ENCODE results near the gene PDGFRB. TPM values are rescaled to one million over a fixed set of nuclear protein-coding genes. Genes with fewer than 3 reads are reported as not detected.
"Not testable (repeated sequence)": the region's sequence is repeated elsewhere in the genome, so short reads cannot be mapped to it uniquely, and the experiment has no call there.

PDGFRB gene
- total RNA-seq, 1 donor from 2014 or later: 12.3 TPM

DNA sequence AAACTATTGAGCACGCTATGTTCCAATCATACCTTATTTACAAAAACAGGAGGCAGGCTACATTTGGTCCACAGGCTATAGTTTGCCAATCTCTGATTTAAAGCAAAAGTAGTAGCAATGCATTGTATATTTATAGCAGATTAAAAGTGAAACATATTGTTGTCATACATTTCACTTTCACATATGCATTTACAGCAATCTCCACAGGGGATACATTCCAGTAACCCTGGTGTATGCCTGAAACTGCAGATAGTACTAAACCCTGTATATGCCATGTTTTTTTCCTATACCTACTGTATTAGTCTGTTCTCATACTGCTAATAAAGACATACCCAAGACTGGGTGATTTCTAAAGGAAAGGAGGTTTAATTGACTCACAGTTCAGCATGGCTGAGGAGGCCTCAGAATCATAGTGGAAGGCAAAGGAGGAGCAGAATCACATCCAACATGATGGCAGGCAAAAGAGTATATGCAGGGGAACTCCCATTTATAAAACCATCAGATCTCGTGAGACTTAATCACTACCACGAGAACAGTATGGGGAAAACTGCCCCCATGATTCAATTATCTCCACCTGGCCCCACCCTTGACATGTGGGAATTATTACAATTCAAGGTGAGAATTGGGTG, 63.4 kb downstream of the PDGFRB start:
- intact Hi-C loops (cut with micrococcal nuclease): no loop called here

DNA sequence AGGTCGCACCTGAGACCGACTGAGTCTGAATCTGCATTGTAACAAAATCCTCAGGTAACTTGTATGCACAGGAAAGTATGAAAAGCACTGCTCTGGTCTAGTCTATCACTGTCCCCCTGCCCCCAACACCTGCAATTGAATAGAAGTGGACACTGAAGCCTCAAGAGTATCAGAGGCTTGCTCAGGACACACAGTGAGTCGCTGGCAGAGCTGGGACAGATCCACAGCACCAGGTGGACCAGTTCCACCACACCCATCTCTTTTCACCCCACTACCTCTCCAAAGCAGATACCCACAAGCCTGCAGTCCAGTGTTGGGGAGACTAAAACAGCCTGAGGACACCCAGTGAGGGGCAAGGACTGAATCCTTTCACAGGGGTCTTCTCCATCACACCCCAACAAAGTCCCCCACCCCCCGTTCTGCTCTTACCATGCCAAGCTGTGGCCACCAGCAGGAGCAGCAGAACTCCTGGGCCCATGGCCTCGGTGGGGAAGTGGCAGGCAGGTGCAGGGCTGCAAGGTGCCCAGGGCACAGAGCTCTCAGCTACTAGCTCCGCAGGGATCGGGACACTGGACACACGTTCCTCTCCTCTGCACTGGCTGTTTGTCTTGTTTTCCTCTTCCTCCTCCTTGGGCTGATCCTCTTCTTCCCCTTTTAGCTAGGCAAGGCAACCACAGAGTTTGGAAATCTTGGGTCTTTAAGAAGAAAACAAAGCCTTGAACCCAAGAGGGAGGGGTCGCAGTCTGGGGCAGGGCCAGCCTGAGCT, 69.5 kb downstream of the PDGFRB start, which contains the start of gene CSF1R:
Gene CSF1R (minus strand): TSS at position 605 of the 766 bp plus-strand sequence. CDS start 127 bp downstream, at position 478.
- intact Hi-C loops (cut with micrococcal nuclease): no loop called here

DNA sequence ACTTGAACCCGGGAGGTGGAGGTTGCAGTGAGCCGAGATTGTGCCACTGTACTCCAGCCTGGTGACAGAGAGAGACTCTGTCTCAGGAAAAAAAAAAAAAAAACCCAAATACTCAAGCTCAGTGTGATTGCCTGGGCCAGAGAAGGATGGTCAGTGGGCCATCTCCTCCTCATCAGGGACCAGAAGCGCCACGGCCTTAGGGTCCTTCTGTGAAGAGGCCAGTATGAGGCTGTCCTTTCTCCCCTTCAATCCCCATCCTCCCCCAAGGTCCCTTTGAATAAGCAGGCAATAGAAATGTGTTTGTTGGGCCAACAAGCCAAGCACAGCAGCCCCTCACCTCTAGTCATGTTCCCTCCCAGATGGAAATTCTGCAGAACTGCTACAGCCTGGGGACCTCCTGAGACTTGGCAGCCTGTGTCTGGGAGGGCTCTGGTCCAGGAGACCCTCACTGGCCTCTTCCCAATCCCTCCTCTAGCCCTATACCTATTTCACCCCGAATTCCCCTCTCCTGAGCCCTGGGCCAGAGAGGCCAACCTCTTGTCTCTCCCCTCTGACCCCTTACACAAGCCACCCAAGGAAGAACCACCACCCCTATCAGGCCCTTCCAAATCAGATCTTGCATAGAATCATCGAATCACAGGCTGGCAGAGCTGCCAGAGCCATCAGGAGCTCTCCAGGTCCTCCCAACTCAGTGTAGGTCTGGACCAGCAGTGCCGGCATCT, 70.3 kb downstream of the PDGFRB start:
- intact Hi-C loops (cut with micrococcal nuclease): no loop called here

- intact Hi-C loops (cut with micrococcal nuclease): not testable (repeated sequence)
Measured at GRCh38 chr5:150084754-150085153, 70.9 kb downstream of the PDGFRB start.

DNA sequence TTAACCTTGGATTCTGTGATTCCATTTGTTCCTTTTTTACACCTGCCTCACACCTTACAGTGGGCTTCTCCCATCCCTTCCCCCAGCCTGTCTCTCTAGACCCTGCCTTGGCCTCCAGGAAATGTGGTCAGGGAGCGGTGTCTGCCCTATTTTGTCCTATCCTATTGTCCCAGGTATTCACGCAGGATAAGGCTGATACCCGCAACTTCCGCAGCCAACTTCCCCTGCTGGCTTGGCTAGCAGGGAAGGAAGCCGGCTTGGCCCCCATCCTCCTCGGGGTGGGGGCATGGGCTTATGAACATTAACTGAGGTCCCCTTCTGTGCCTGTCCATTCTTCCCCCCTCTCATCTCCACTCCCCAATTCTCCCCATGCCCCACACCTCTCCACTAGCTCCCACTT, 72.8 kb downstream of the PDGFRB start:
- intact Hi-C loops (cut with micrococcal nuclease): no loop called here

GRCh38 chr5:150082374-150082773, 73.3 kb downstream of the PDGFRB start:
- intact Hi-C loops (cut with micrococcal nuclease): no loop called here

GRCh38 chr5:150081541-150082283, 73.9 kb downstream of the PDGFRB start:
- intact Hi-C loops (cut with micrococcal nuclease): no loop called here

GRCh38 chr5:150080696-150081435, 74.8 kb downstream of the PDGFRB start:
- intact Hi-C loops (cut with micrococcal nuclease): no loop called here

- intact Hi-C loops (cut with micrococcal nuclease): no loop called here
Measured at GRCh38 chr5:150079909-150080461, 75.7 kb downstream of the PDGFRB start.

DNA sequence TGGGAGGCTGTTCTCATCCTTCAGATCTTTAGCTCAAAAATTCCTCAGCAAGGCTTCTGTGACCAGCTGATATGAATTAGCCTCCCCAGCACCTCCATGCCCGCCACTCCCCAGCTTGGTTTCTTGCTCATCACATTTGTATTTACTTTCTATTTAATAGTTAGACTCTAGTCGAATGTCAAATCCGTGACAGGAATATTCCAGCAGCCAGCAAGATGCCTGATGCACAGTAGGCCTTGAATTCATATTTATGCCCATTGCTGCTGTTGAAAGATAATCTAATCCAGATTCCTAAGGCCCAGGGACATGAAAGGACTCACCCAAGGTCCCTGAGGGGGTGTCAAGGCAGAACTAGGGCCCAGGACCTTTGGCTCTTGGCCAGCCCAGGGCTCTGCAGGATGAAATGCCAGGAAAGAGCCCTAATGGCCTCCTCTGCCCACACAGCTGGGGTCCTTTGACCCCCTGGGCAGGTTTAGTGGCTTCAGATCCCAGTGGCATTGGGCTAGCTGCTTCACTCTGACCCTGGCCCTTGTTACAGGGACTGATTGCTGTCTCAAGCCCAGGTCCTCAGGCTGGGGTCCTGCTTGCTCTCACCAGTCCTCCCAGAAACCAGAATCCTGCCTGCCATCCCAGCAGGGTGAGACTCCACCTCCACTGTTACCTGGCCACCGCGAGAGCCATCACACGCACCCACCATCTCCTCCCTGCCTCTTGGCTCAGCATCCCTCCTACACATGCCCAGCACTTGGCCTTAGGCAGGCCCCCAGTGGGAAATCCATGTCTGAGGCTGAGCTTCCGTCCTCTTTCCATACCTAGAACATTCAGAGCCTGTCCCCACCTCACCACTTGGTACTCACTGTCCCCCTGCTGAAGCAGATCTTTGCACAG, 76.6 kb downstream of the PDGFRB start:
- intact Hi-C loops (cut with micrococcal nuclease): no loop called here

- intact Hi-C loops (cut with micrococcal nuclease): no loop called here
Measured at GRCh38 chr5:150077996-150078801, 77.4 kb downstream of the PDGFRB start.

- intact Hi-C loops (cut with micrococcal nuclease): no loop called here
Measured at GRCh38 chr5:150077060-150077459, 78.6 kb downstream of the PDGFRB start.

GRCh38 chr5:150075806-150076205, 79.8 kb downstream of the PDGFRB start:
- intact Hi-C loops (cut with micrococcal nuclease): no loop called here

GRCh38 chr5:150075233-150075632, 80.4 kb downstream of the PDGFRB start:
- intact Hi-C loops (cut with micrococcal nuclease): no loop called here

- intact Hi-C loops (cut with micrococcal nuclease): no loop called here
Measured at GRCh38 chr5:150073677-150074076, 82.0 kb downstream of the PDGFRB start.

DNA sequence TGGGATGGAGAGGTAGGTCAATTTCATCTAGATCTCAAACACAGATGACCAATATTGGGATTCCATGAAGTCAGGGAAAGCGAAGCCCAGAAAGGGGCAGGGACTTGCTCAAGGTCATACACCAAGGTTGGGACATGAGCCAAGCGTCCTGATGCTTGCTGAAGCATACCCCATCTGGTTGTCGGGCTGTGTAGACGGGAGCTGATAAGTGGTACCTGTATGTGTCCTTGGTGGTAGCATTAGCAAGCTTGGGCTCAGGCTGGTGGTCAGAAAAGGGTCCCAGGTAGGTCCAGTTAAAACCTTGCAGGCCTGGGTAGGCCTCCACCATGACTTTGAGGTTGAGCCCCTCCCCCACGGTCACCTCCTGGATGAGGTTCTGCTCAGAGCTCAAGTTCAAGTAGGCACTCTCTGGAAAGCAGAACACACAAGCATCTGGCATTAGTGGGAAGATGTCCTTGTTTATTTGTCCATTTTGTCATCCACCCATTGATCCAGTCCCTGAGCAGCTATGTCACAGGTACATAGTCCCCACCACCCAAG, 82.5 kb downstream of the PDGFRB start:
- intact Hi-C loops (cut with micrococcal nuclease): no loop called here

- intact Hi-C loops (cut with micrococcal nuclease): no loop called here
Measured at GRCh38 chr5:150070821-150071220, 84.8 kb downstream of the PDGFRB start.

Measured in T-helper 1 cell treated with Interleukin-12 subunit alpha and Interleukin-12 subunit beta and Interleukin-4 antibody, amounts not matched to agents 30 ng/mL and 1 ng/mL, for 36 hours (primary cell).